ENCODE measurements around the gene DGAT2L6.

DGAT2L6 gene

GRCh38 chrX:70133303-70134115 lies 43.8 kb upstream of the DGAT2L6 start, which contains the start of gene IGBP1:
Gene IGBP1 (plus strand): TSS chrX:70133447. CDS start chrX:70133948, 501 bp downstream.
- peak; percentile 61 to 70 (median 63) for TF ChIP-seq CTCF (IDR thresholded peaks at IDR 0.05; ENCODE audit: unreplicated experiment in 3 of 3)
- Mint-ChIP-seq H3K27me3 (ENCODE audit: low read depth) (no peaks in the 10 kb centered on the region), H3K4me3 (peak within 1 kb of the TSS; percentile 98 to 100 (median 99)), H3K36me3 (ENCODE audit: low read depth) (peaks cover 12% of the 10 kb centered on the region), H3K4me1 (peaks cover 13% of the 10 kb centered on the region), H3K27ac (peak within 1 kb of the TSS; percentile 78 to 98 (median 97)), H3K9me3 (peaks cover 4% of the 10 kb centered on the region)

- peak overlapping the region; percentile 78 to 98 (median 97) for H3K27ac Mint-ChIP-seq
These were observed 43.2 kb upstream of the DGAT2L6 start for GRCh38 chrX:70134116-70134477.

GRCh38 chrX:70138622-70139021 lies 38.7 kb upstream of the DGAT2L6 start:
- no peak for TF ChIP-seq CTCF (IDR thresholded peaks at IDR 0.05; ENCODE audit: unreplicated experiment in 3 of 3)
- Mint-ChIP-seq H3K9me3 (peaks cover 6% of the 10 kb centered on the region), H3K4me3 (no peak overlapping the region), H3K4me1 (peaks cover 8% of the 10 kb centered on the region), H3K36me3 (ENCODE audit: low read depth) (peaks cover 29% of the 10 kb centered on the region), H3K27ac (no peak overlapping the region), H3K27me3 (ENCODE audit: low read depth) (no peaks in the 10 kb centered on the region)

More at GRCh38 chrX:70134116-70134477, 43.2 kb upstream of the DGAT2L6 start:
- Mint-ChIP-seq H3K36me3 (ENCODE audit: low read depth) (peaks cover 12% of the 10 kb centered on the region), H3K9me3 (peaks cover 4% of the 10 kb centered on the region), H3K4me3 (peak overlapping the region; percentile 98 to 100 (median 99)), H3K27me3 (ENCODE audit: low read depth) (no peaks in the 10 kb centered on the region), H3K4me1 (peaks cover 13% of the 10 kb centered on the region)
- no peak for TF ChIP-seq CTCF (IDR thresholded peaks at IDR 0.05; ENCODE audit: unreplicated experiment in 3 of 3)

- TF ChIP-seq CTCF (IDR thresholded peaks at IDR 0.05; ENCODE audit: unreplicated experiment in 3 of 3) = no peak
- no peaks in the 10 kb centered on the region for H3K4me1 Mint-ChIP-seq
- no peak overlapping the region for H3K27ac Mint-ChIP-seq
- peaks cover 6% of the 10 kb centered on the region for H3K9me3 Mint-ChIP-seq
- peaks cover 29% of the 10 kb centered on the region for H3K36me3 Mint-ChIP-seq (ENCODE audit: low read depth)
- H3K4me3 Mint-ChIP-seq = no peak overlapping the region
- no peaks in the 10 kb centered on the region for H3K27me3 Mint-ChIP-seq (ENCODE audit: low read depth)
These were observed 37.5 kb upstream of the DGAT2L6 start for GRCh38 chrX:70139736-70140135.

- Mint-ChIP-seq H3K9me3 (peaks cover 6% of the 10 kb centered on the region), H3K27ac (no peak overlapping the region), H3K27me3 (ENCODE audit: low read depth) (no peaks in the 10 kb centered on the region), H3K4me3 (no peak overlapping the region), H3K36me3 (ENCODE audit: low read depth) (peaks cover 22% of the 10 kb centered on the region), H3K4me1 (no peaks in the 10 kb centered on the region)
- TF ChIP-seq CTCF (IDR thresholded peaks at IDR 0.05; ENCODE audit: unreplicated experiment in 3 of 3) = no peak
These were observed 35.9 kb upstream of the DGAT2L6 start for GRCh38 chrX:70141373-70141772.
